CD8-positive, alpha-beta memory T cell (primary cell): ENCODE data around the gene CD300LG. TPM values are rescaled to one million over a fixed set of nuclear protein-coding genes. Genes with fewer than 3 reads are reported as not detected.

ENCODE experiments used
- CTCF ChIA-PET: fragments of 350-600 bp; sonication (Branson Sonifier 250); formaldehyde crosslinking; loops from one replicate; lab custom pipeline; 2021; ENCODE audit warnings: antibody characterized with exemption; lab: Charles Lee
- POLR2A ChIA-PET: fragments of 350-600 bp; sonication (Branson Sonifier 250); formaldehyde crosslinking; loops from one replicate; lab custom pipeline; 2021; ENCODE audit warnings: antibody characterized with exemption; lab: Charles Lee
- DNase-seq, 5 donors: peaks; one replicate each; pipeline versions ENCODE4 v3.0.0 to v3.0.0-alpha.2; 2020 to 2022; ENCODE audit warnings: mixed read lengths in 1 of 5
- H3K27ac ChIP-seq: one replicate; pipeline ENCODE4 v1.7.0; 2013; ENCODE audit warnings: low read depth, mild to moderate bottlenecking, low read length, moderate library complexity
- H3K27me3 ChIP-seq: 2 replicates; pipeline ENCODE4 v1.7.0; 2013; ENCODE audit warnings: low read length, mild to moderate bottlenecking; ENCODE audit not compliant: insufficient read depth, poor library complexity, severe bottlenecking
- H3K36me3 ChIP-seq: 2 replicates; pipeline ENCODE4 v1.7.0; 2013; ENCODE audit warnings: mild to moderate bottlenecking, low read length, moderate library complexity; ENCODE audit not compliant: insufficient read depth
- H3K4me1 ChIP-seq: 2 replicates; pipeline ENCODE4 v1.7.0; 2013; ENCODE audit warnings: mild to moderate bottlenecking, low read length, moderate library complexity; ENCODE audit not compliant: insufficient read depth
- H3K4me3 ChIP-seq: 2 replicates; pipeline ENCODE4 v1.7.0; 2013; ENCODE audit warnings: mild to moderate bottlenecking, low read length
- H3K9me3 ChIP-seq: 2 replicates; pipeline ENCODE4 v1.7.0; 2013; ENCODE audit warnings: mild to moderate bottlenecking, low read length
- H3K27ac Mint-ChIP-seq, 8 donors: one replicate each; pipeline ENCODE4 v1.8.0; 2020 to 2021; ENCODE audit warnings: mixed read lengths in 8 of 8, mild to moderate bottlenecking in 6 of 8, inconsistent platforms in 3 of 8, moderate library complexity in 3 of 8
- H3K27me3 Mint-ChIP-seq, 2 donors: one replicate each; pipeline ENCODE4 v1.8.0; 2020 to 2021; ENCODE audit warnings: mixed read lengths in 2 of 2, mild to moderate bottlenecking in 1 of 2, moderate library complexity in 1 of 2
- H3K36me3 Mint-ChIP-seq, 3 donors: one replicate each; pipeline ENCODE4 v1.8.0; 2020 to 2021; ENCODE audit warnings: mixed read lengths in 3 of 3, inconsistent platforms in 1 of 3, mild to moderate bottlenecking in 1 of 3
- H3K4me1 Mint-ChIP-seq, 3 donors: one replicate each; pipeline ENCODE4 v1.8.0; 2020 to 2021; ENCODE audit warnings: mixed read lengths in 3 of 3, inconsistent platforms in 1 of 3, mild to moderate bottlenecking in 1 of 3
- H3K4me3 Mint-ChIP-seq, 7 donors: one replicate each; pipeline ENCODE4 v1.8.0; 2020 to 2021; ENCODE audit warnings: mixed read lengths in 7 of 7, mild to moderate bottlenecking in 6 of 7, moderate library complexity in 4 of 7, inconsistent platforms in 2 of 7
- H3K9me3 Mint-ChIP-seq, 5 donors: one replicate each; pipeline ENCODE4 v1.8.0; 2020 to 2022; ENCODE audit warnings: mixed read lengths in 5 of 5, mild to moderate bottlenecking in 3 of 5, moderate library complexity in 2 of 5, inconsistent platforms in 1 of 5
- polyA plus RNA-seq: library from polyadenylated mRNA; unstranded; fragments of 300-500 nt; fragmentation: Illumina TruSeq; gene quantifications from one replicate; pipeline ENCODE4 v1.2.3, GENCODE V29; 2021
- total RNA-seq, 2 experiments: library from RNA; stranded (reverse); gene quantifications; one replicate each; pipeline ENCODE4 v1.2.3, GENCODE V29; 2021

The CD300LG gene
- total and polyA plus RNA-seq, 3 experiments from 2014 or later = not detected

GRCh38 chr17:43809121-43809520, 37.9 kb upstream of the CD300LG start:
- no peak for DNase-seq
- no peaks in the 10 kb centered on the region for H3K9me3 ChIP-seq
- POLR2A ChIA-PET = no interaction called here
- H3K4me1 Mint-ChIP-seq = no peaks in the 10 kb centered on the region
- no peak overlapping the region for H3K27ac Mint-ChIP-seq
- H3K36me3 ChIP-seq = no peaks in the 10 kb centered on the region
- H3K36me3 Mint-ChIP-seq = peaks cover 0 to 4% (median 0%) of the 10 kb centered on the region in 3 donors
- peaks cover 3% of the 10 kb centered on the region for H3K27me3 ChIP-seq
- H3K9me3 Mint-ChIP-seq = peaks cover 0 to 3% (median 0%) of the 10 kb centered on the region in 5 donors
- H3K27ac ChIP-seq = no peak overlapping the region
- peaks cover 14 to 47% of the 10 kb centered on the region in 2 donors for H3K27me3 Mint-ChIP-seq
- CTCF ChIA-PET = no interaction called here
- no peak overlapping the region for H3K4me3 Mint-ChIP-seq
- H3K4me1 ChIP-seq = no peaks in the 10 kb centered on the region
- H3K4me3 ChIP-seq = no peak overlapping the region

GRCh38 chr17:43810226-43810715, 36.7 kb upstream of the CD300LG start:
- H3K4me1 ChIP-seq = no peaks in the 10 kb centered on the region

GRCh38 chr17:43810823-43811222, 36.2 kb upstream of the CD300LG start:
- Histone ChIP-seq H3K27ac (no peak overlapping the region), H3K27me3 (peaks cover 3% of the 10 kb centered on the region), H3K9me3 (no peaks in the 10 kb centered on the region), H3K4me3 (no peak overlapping the region), H3K36me3 (no peaks in the 10 kb centered on the region), H3K4me1 (no peaks in the 10 kb centered on the region)
- H3K36me3 Mint-ChIP-seq = no peaks in the 10 kb centered on the region
- no peaks in the 10 kb centered on the region for H3K9me3 Mint-ChIP-seq
- ChIA-PET CTCF (interaction anchor here (1.1 kb wide), 1 partner anchor 8 kb away, joined by 3 read pairs; no protein-coding TSS in a partner anchor), POLR2A (no interaction called here)
- H3K27me3 Mint-ChIP-seq = peaks cover 9 to 38% of the 10 kb centered on the region in 2 donors
- no peak overlapping the region for H3K4me3 Mint-ChIP-seq
- no peaks in the 10 kb centered on the region for H3K4me1 Mint-ChIP-seq
- H3K27ac Mint-ChIP-seq = no peak overlapping the region
- DNase-seq = no peak

More at GRCh38 chr17:43810226-43810715, 36.7 kb upstream of the CD300LG start:
- peaks cover 3% of the 10 kb centered on the region for H3K27me3 ChIP-seq
- H3K4me3 ChIP-seq = no peak overlapping the region
- Mint-ChIP-seq H3K4me3 (no peak overlapping the region), H3K4me1 (no peaks in the 10 kb centered on the region), H3K9me3 (peaks cover 0 to under 1% (median 0%) of the 10 kb centered on the region in 5 donors), H3K27ac (no peak overlapping the region), H3K36me3 (peaks cover 0 to 1% (median 0%) of the 10 kb centered on the region in 3 donors), H3K27me3 (peaks cover 9 to 44% of the 10 kb centered on the region in 2 donors)
- H3K36me3 ChIP-seq = no peaks in the 10 kb centered on the region
- H3K27ac ChIP-seq = no peak overlapping the region
- ChIA-PET POLR2A (no interaction called here), CTCF (interaction anchor here (1.1 kb wide), 1 partner anchor 9 kb away, joined by 3 read pairs; no protein-coding TSS in a partner anchor)
- no peaks in the 10 kb centered on the region for H3K9me3 ChIP-seq
- DNase-seq = no peak

- Mint-ChIP-seq H3K4me3 (no peak overlapping the region), H3K4me1 (no peaks in the 10 kb centered on the region), H3K9me3 (no peaks in the 10 kb centered on the region), H3K27ac (no peak overlapping the region), H3K36me3 (no peaks in the 10 kb centered on the region), H3K27me3 (peaks cover 4 to 31% of the 10 kb centered on the region in 2 donors)
- H3K27me3 ChIP-seq = peaks cover 3% of the 10 kb centered on the region
- no peak overlapping the region for H3K27ac ChIP-seq
- ChIA-PET CTCF (no interaction called here), POLR2A (no interaction called here)
- H3K4me1 ChIP-seq = no peaks in the 10 kb centered on the region
- H3K36me3 ChIP-seq = no peaks in the 10 kb centered on the region
- no peaks in the 10 kb centered on the region for H3K9me3 ChIP-seq
- no peak overlapping the region for H3K4me3 ChIP-seq
- DNase-seq = no peak
Measured at GRCh38 chr17:43812396-43813265, 34.3 kb upstream of the CD300LG start.

- Mint-ChIP-seq H3K4me3 (no peak overlapping the region), H3K36me3 (no peaks in the 10 kb centered on the region), H3K27me3 (peaks cover 6 to 27% of the 10 kb centered on the region in 2 donors), H3K27ac (no peak overlapping the region), H3K9me3 (no peaks in the 10 kb centered on the region), H3K4me1 (no peaks in the 10 kb centered on the region)
- no peaks in the 10 kb centered on the region for H3K9me3 ChIP-seq
- ChIA-PET CTCF (no interaction called here), POLR2A (no interaction called here)
- no peaks in the 10 kb centered on the region for H3K4me1 ChIP-seq
- H3K4me3 ChIP-seq = no peak overlapping the region
- H3K27me3 ChIP-seq = peaks cover 3% of the 10 kb centered on the region
- no peaks in the 10 kb centered on the region for H3K36me3 ChIP-seq
- DNase-seq = no peak
- no peak overlapping the region for H3K27ac ChIP-seq
Measured at GRCh38 chr17:43813386-43813785, 33.6 kb upstream of the CD300LG start.

GRCh38 chr17:43814026-43814425, 33.0 kb upstream of the CD300LG start:
- peaks cover 6 to 25% of the 10 kb centered on the region in 2 donors for H3K27me3 Mint-ChIP-seq
- Histone ChIP-seq H3K27ac (no peak overlapping the region), H3K36me3 (no peaks in the 10 kb centered on the region), H3K9me3 (no peaks in the 10 kb centered on the region), H3K27me3 (peaks cover 3% of the 10 kb centered on the region), H3K4me3 (no peak overlapping the region), H3K4me1 (no peaks in the 10 kb centered on the region)
- H3K9me3 Mint-ChIP-seq = no peaks in the 10 kb centered on the region
- H3K27ac Mint-ChIP-seq = no peak overlapping the region
- H3K4me1 Mint-ChIP-seq = no peaks in the 10 kb centered on the region
- ChIA-PET POLR2A (no interaction called here), CTCF (no interaction called here)
- H3K36me3 Mint-ChIP-seq = no peaks in the 10 kb centered on the region
- peak overlapping the region in 1 of 7 donors; percentile 36 for H3K4me3 Mint-ChIP-seq
- DNase-seq = no peak

GRCh38 chr17:43814714-43815113, 32.3 kb upstream of the CD300LG start:
- Histone ChIP-seq H3K27ac (no peak overlapping the region), H3K4me3 (no peak overlapping the region), H3K4me1 (no peaks in the 10 kb centered on the region), H3K36me3 (no peaks in the 10 kb centered on the region), H3K9me3 (no peaks in the 10 kb centered on the region), H3K27me3 (peaks cover 3% of the 10 kb centered on the region)
- no peaks in the 10 kb centered on the region for H3K9me3 Mint-ChIP-seq
- no peaks in the 10 kb centered on the region for H3K36me3 Mint-ChIP-seq
- POLR2A ChIA-PET = no interaction called here
- no peak for DNase-seq
- peak overlapping the region in 1 of 8 donors; percentile 23 for H3K27ac Mint-ChIP-seq
- no peak overlapping the region for H3K4me3 Mint-ChIP-seq
- H3K4me1 Mint-ChIP-seq = no peaks in the 10 kb centered on the region
- peaks cover 6 to 22% of the 10 kb centered on the region in 2 donors for H3K27me3 Mint-ChIP-seq
- CTCF ChIA-PET = no interaction called here
